CD4-positive, alpha-beta T cell (primary cell): ENCODE measurements around the gene FAM78A. TPM values are rescaled to one million over a fixed set of nuclear protein-coding genes. Genes with fewer than 3 reads are reported as not detected.

Experiments
- ATAC-seq: fragments of 200-7000 bp; cut with Tn5 transposase; one replicate; pipeline ENCODE4 v1.10.0; 2022; ENCODE audit warnings: mild to moderate bottlenecking; ENCODE audit not compliant: poor library complexity
- CTCF ChIA-PET: fragments of 350-600 bp; sonication (Branson Sonifier 250); formaldehyde crosslinking; loops from one replicate; lab custom pipeline; 2021; ENCODE audit warnings: antibody characterized with exemption, inconsistent platforms; lab: Charles Lee
- POLR2A ChIA-PET: fragments of 350-600 bp; sonication (Branson Sonifier 250); formaldehyde crosslinking; loops from one replicate; lab custom pipeline; 2021; ENCODE audit warnings: antibody characterized with exemption, inconsistent platforms; lab: Charles Lee
- DNase-seq, 14 experiments: peaks; one replicate each; pipeline ENCODE4 v3.0.0-alpha.2; 2013 to 2020; ENCODE audit warnings: mixed read lengths in 2 of 14
- H3K27ac ChIP-seq, 2 donors: one replicate each; pipeline versions ENCODE4 v1.5.1 to v1.7.0; 2013; ENCODE audit warnings: low read length in 2 of 2, low read depth in 1 of 2, mild to moderate bottlenecking in 1 of 2
- H3K27me3 ChIP-seq, 2 experiments: 1 replicate in 1 of 2; 2 replicates in 1 of 2; pipeline versions ENCODE4 v1.6.1 to v1.7.0; 2013; ENCODE audit warnings: low read length in 2 of 2, control low read depth in 1 of 2, mild to moderate bottlenecking in 1 of 2, moderate library complexity in 1 of 2; ENCODE audit not compliant: insufficient read depth in 2 of 2, control insufficient read depth in 1 of 2
- H3K36me3 ChIP-seq: one replicate; pipeline ENCODE4 v1.6.1; 2013; ENCODE audit warnings: low read length, control low read depth; ENCODE audit not compliant: insufficient read depth
- H3K4me1 ChIP-seq: one replicate; pipeline ENCODE4 v1.6.1; 2013; ENCODE audit warnings: low read length, control low read depth; ENCODE audit not compliant: insufficient read depth
- H3K4me3 ChIP-seq: one replicate; pipeline ENCODE4 v1.5.1; 2013; ENCODE audit warnings: mild to moderate bottlenecking, low read length, moderate library complexity
- H3K9me3 ChIP-seq, 2 experiments: 1 replicate in 1 of 2; 2 replicates in 1 of 2; pipeline versions ENCODE4 v1.6.1 to v1.7.0; 2013; ENCODE audit warnings: low read length in 2 of 2, mild to moderate bottlenecking in 2 of 2, control low read depth in 1 of 2, moderate library complexity in 1 of 2; ENCODE audit not compliant: control insufficient read depth in 1 of 2, insufficient read depth in 1 of 2
- H3K27ac Mint-ChIP-seq: one replicate; pipeline ENCODE4 v1.8.0; 2020; ENCODE audit warnings: mixed read lengths
- H3K27me3 Mint-ChIP-seq: one replicate; pipeline ENCODE4 v1.8.0; 2021; ENCODE audit warnings: mixed read lengths
- H3K36me3 Mint-ChIP-seq: one replicate; pipeline ENCODE4 v1.8.0; 2021; ENCODE audit warnings: low read depth, mixed read lengths
- H3K4me1 Mint-ChIP-seq: one replicate; pipeline ENCODE4 v1.8.0; 2021; ENCODE audit warnings: low read depth, mixed read lengths
- H3K4me3 Mint-ChIP-seq: one replicate; pipeline ENCODE4 v1.8.0; 2020; ENCODE audit warnings: mild to moderate bottlenecking, mixed read lengths
- H3K9me3 Mint-ChIP-seq: one replicate; pipeline ENCODE4 v1.8.0; 2020; ENCODE audit warnings: mixed read lengths
- CTCF ChIP-seq: fragments of 200-600 bp; IDR thresholded peaks from one replicate; pipeline ENCODE4 v1.8.0; 2022; ENCODE audit warnings: antibody characterized with exemption, mild to moderate bottlenecking
- intact Hi-C, 2 experiments: fragments of 100-400 bp; cut with DNase I in 1 of 2; cut with micrococcal nuclease in 1 of 2; formaldehyde crosslinking; loops; one replicate each; pipeline versions ENCODE4 v1.15.1 to v1.9.0; 2023 to 2025; cut with DNase I, micrococcal nuclease
- total RNA-seq, 174 experiments: library from RNA in 2 of 174; stranded (reverse) in 2 of 174; gene quantifications; one replicate each; pipeline ENCODE4 v1.2.3 and lab custom pipeline; 2021 to 2026

The FAM78A gene
- total RNA-seq, 2 experiments from 2014 or later = 62.4 to 62.7 TPM

GRCh38 chr9:131296906-131297500 lies 20.7 kb upstream of the FAM78A start:
- no peaks in the 10 kb centered on the region for H3K4me1 ChIP-seq
- CTCF ChIA-PET = no interaction called here
- DNase-seq = no peak
- H3K4me3 Mint-ChIP-seq = no peak overlapping the region
- no peak for ATAC-seq
- no peak overlapping the region for H3K4me3 ChIP-seq
- intact Hi-C loops = no loop called here
- no peak overlapping the region for H3K27ac Mint-ChIP-seq
- POLR2A ChIA-PET = no interaction called here
- no peaks in the 10 kb centered on the region for H3K27me3 ChIP-seq
- H3K4me1 Mint-ChIP-seq = no peaks in the 10 kb centered on the region
- no peaks in the 10 kb centered on the region for H3K9me3 Mint-ChIP-seq
- H3K27ac ChIP-seq = no peak overlapping the region
- TF ChIP-seq CTCF = no peak
- no peaks in the 10 kb centered on the region for H3K27me3 Mint-ChIP-seq
- no peaks in the 10 kb centered on the region for H3K9me3 ChIP-seq
- no peaks in the 10 kb centered on the region for H3K36me3 Mint-ChIP-seq
- no peaks in the 10 kb centered on the region for H3K36me3 ChIP-seq

GRCh38 chr9:131296460-131296859 lies 20.1 kb upstream of the FAM78A start:
- CTCF ChIA-PET = no interaction called here
- POLR2A ChIA-PET = no interaction called here

GRCh38 chr9:131292937-131293336 lies 16.6 kb upstream of the FAM78A start:
- Histone ChIP-seq H3K4me1 (no peaks in the 10 kb centered on the region), H3K27ac (no peak overlapping the region), H3K27me3 (no peaks in the 10 kb centered on the region), H3K36me3 (no peaks in the 10 kb centered on the region), H3K4me3 (no peak overlapping the region), H3K9me3 (no peaks in the 10 kb centered on the region)
- H3K4me3 Mint-ChIP-seq = no peak overlapping the region
- H3K4me1 Mint-ChIP-seq = no peaks in the 10 kb centered on the region
- DNase-seq (no peak), ATAC-seq (no peak)
- ChIA-PET POLR2A (interaction anchor here (1.0 to 1.6 kb wide), 2 partner anchors 9 to 21 kb away, joined by 3 to 5 read pairs; no protein-coding TSS in a partner anchor), CTCF (interaction anchor here (0.6 to 1.3 kb wide), 2 partner anchors 44 to 269 kb away, joined by 3 read pairs; no protein-coding TSS in a partner anchor)
- no peaks in the 10 kb centered on the region for H3K27me3 Mint-ChIP-seq
- H3K27ac Mint-ChIP-seq = no peak overlapping the region
- TF ChIP-seq CTCF = no peak
- no peaks in the 10 kb centered on the region for H3K9me3 Mint-ChIP-seq
- intact Hi-C loops = no loop called here
- H3K36me3 Mint-ChIP-seq = no peaks in the 10 kb centered on the region

More at GRCh38 chr9:131296460-131296859, 20.1 kb upstream of the FAM78A start:
- Histone ChIP-seq H3K4me1 (no peaks in the 10 kb centered on the region), H3K36me3 (no peaks in the 10 kb centered on the region), H3K27me3 (no peaks in the 10 kb centered on the region), H3K4me3 (no peak overlapping the region), H3K27ac (no peak overlapping the region), H3K9me3 (no peaks in the 10 kb centered on the region)
- TF ChIP-seq CTCF = no peak
- no peak for DNase-seq
- Mint-ChIP-seq H3K4me3 (no peak overlapping the region), H3K27ac (no peak overlapping the region), H3K9me3 (no peaks in the 10 kb centered on the region), H3K36me3 (no peaks in the 10 kb centered on the region), H3K27me3 (no peaks in the 10 kb centered on the region), H3K4me1 (no peaks in the 10 kb centered on the region)
- intact Hi-C loops = no loop called here
- no peak for ATAC-seq
